MCF 10A (cell line): Measurements from ENCODE around the gene CEBPA. TPM values are rescaled to one million over a fixed set of nuclear protein-coding genes. Genes with fewer than 3 reads are reported as not detected.

Experiments used
- BruUV-seq: library from RNA; stranded (reverse); fragments of 400-500 nt; replicated peaks from 2 replicates; lab custom pipeline; 2021; lab: Mats Ljungman, UMichigan
- CTCF ChIA-PET: fragments of 300-600 bp; sonication (Branson Sonifier 250); formaldehyde crosslinking; extraction: SDS; loops from one replicate; lab custom pipeline; 2021; ENCODE audit warnings: antibody characterized with exemption, inconsistent platforms; lab: Yijun Ruan, JAX
- POLR2A ChIA-PET: fragments of 300-600, 350-650 bp; sonication (Branson Sonifier 250); formaldehyde crosslinking; extraction: SDS; loops from one replicate; lab custom pipeline; 2020; ENCODE audit warnings: antibody characterized with exemption, inconsistent platforms; lab: Yijun Ruan, JAX
- DNase-seq: peaks from one replicate; pipeline ENCODE4 v3.0.0-alpha.2; 2018; ENCODE audit not compliant: unreplicated experiment
- H3K27ac Mint-ChIP-seq: one replicate; pipeline ENCODE4 v1.8.0; 2022; ENCODE audit warnings: mild to moderate bottlenecking, low read depth, mixed read lengths; ENCODE audit not compliant: unreplicated experiment
- H3K27me3 Mint-ChIP-seq: one replicate; pipeline ENCODE4 v1.8.0; 2022; ENCODE audit warnings: mixed read lengths; ENCODE audit not compliant: insufficient read depth, unreplicated experiment
- H3K36me3 Mint-ChIP-seq: one replicate; pipeline ENCODE4 v1.8.0; 2022; ENCODE audit warnings: mild to moderate bottlenecking, moderate library complexity, mixed read lengths; ENCODE audit not compliant: insufficient read depth, unreplicated experiment
- H3K4me1 Mint-ChIP-seq: one replicate; pipeline ENCODE4 v1.8.0; 2022; ENCODE audit warnings: mixed read lengths; ENCODE audit not compliant: insufficient read depth, unreplicated experiment
- H3K4me3 Mint-ChIP-seq: one replicate; pipeline ENCODE4 v1.8.0; 2022; ENCODE audit warnings: mild to moderate bottlenecking, moderate library complexity, mixed read lengths; ENCODE audit not compliant: unreplicated experiment
- H3K9me3 Mint-ChIP-seq: one replicate; pipeline ENCODE4 v1.8.0; 2022; ENCODE audit warnings: mixed read lengths; ENCODE audit not compliant: unreplicated experiment
- intact Hi-C: fragments of 100-400 bp; cut with micrococcal nuclease; formaldehyde crosslinking; loops from 2 replicates; pipeline ENCODE4 v1.14.1; 2022
- total RNA-seq: library from RNA; stranded (reverse); gene quantifications from 2 replicates; pipeline ENCODE4 v1.2.3, GENCODE V29; 2022
- TF ChIP-seq, protein P1 (sequence below): fragments of 200-600 bp; IDR thresholded peaks from one replicate; pipeline ENCODE4 v1.8.0; 2022; ENCODE audit warnings: antibody characterized with exemption, mild to moderate bottlenecking; ENCODE audit not compliant: unreplicated experiment

The CEBPA gene
- total RNA-seq, 1 experiment from 2014 or later: 4.7 TPM

DNA sequence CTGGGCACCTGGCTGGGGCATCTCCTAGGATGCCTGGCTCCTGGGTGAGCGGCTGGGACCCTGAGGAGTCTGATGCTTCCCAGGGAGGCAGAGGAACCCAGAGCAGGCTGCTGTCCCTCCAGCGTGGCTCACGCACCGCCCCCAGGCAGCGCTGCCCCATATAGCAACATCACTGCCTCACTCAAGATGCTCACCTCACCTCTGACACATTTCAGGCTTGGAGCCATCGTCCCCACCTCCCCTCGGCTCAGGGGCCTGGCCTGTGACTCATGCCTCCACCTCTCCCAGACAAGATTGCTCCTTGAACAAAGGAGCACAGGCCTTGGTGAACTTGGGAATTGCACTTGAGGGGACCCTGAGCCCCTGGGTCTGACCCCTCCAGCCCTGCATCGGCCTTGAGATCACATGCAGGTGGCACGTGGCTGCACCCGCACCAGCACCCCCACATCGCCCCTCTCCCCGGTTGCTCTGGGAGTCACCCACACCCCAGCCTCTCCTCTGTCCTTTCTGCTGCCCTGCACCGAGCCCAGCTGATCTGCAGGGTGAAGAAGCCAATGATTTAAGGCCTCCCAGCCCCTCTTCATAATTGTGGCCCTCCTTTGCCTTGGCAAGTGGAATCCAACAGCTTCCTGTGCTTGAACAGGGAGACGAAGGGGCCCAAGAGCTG lies 11.2 kb downstream of the CEBPA start:
- no peak overlapping the region for H3K4me3 Mint-ChIP-seq
- ChIA-PET CTCF (interaction anchor here (0.8 to 0.9 kb wide), 2 partner anchors 118 to 123 kb away, joined by 3 read pairs; no protein-coding TSS in a partner anchor), POLR2A (interaction anchor here (1.2 to 1.5 kb wide), 2 partner anchors 59 to 83 kb away, joined by 4 to 5 read pairs; no protein-coding TSS in a partner anchor)
- H3K36me3 Mint-ChIP-seq: no peaks in the 10 kb centered on the region
- H3K27ac Mint-ChIP-seq: no peak overlapping the region
- peaks cover 15% of the 10 kb centered on the region for H3K4me1 Mint-ChIP-seq
- intact Hi-C loops: loop anchor here (5.0 kb wide), 1 partner anchor 49 kb away; no protein-coding TSS in a partner anchor
- no peaks in the 10 kb centered on the region for H3K27me3 Mint-ChIP-seq
- H3K9me3 Mint-ChIP-seq: peaks cover 6% of the 10 kb centered on the region
- BruUV-seq: no TSS peak
- peak; percentile 90 for DNase-seq
- TF ChIP-seq, protein P1, sequence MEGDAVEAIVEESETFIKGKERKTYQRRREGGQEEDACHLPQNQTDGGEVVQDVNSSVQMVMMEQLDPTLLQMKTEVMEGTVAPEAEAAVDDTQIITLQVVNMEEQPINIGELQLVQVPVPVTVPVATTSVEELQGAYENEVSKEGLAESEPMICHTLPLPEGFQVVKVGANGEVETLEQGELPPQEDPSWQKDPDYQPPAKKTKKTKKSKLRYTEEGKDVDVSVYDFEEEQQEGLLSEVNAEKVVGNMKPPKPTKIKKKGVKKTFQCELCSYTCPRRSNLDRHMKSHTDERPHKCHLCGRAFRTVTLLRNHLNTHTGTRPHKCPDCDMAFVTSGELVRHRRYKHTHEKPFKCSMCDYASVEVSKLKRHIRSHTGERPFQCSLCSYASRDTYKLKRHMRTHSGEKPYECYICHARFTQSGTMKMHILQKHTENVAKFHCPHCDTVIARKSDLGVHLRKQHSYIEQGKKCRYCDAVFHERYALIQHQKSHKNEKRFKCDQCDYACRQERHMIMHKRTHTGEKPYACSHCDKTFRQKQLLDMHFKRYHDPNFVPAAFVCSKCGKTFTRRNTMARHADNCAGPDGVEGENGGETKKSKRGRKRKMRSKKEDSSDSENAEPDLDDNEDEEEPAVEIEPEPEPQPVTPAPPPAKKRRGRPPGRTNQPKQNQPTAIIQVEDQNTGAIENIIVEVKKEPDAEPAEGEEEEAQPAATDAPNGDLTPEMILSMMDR: no peak

GRCh38 chr19:33290082-33290815 lies 12.1 kb downstream of the CEBPA start:
- DNase-seq: no peak
- Mint-ChIP-seq H3K4me3 (no peak overlapping the region), H3K27me3 (no peaks in the 10 kb centered on the region), H3K9me3 (peaks cover 6% of the 10 kb centered on the region), H3K27ac (no peak overlapping the region), H3K36me3 (no peaks in the 10 kb centered on the region), H3K4me1 (peaks cover 15% of the 10 kb centered on the region)
- ChIA-PET POLR2A (interaction anchor here (1.2 kb wide), 1 partner anchor 84 kb away, joined by 4 read pairs; no protein-coding TSS in a partner anchor), CTCF (no interaction called here)
- BruUV-seq: no TSS peak
- TF ChIP-seq, protein P1: no peak
- intact Hi-C loops: loop anchor here (5.0 kb wide), 1 partner anchor 48 kb away; no protein-coding TSS in a partner anchor

DNA sequence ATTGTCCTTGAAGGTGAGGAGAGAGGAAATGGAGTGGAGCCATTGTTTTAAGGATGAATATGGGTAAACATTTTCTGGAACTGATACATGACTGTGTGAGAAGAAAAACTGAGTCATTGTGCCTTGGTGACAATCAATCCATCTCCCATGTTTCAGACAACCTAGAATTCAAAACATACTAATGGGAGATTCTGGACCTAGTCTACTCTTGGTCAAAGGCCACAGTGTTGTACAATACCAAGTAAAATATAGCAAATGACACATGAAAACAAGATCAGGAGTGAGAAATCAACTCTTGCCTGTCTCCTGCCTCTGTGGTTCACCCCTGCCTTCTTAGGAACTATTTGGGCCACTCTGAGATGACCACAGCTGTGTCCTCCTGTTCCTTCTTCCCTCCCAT lies 13.1 kb downstream of the CEBPA start:
- peaks cover 15% of the 10 kb centered on the region for H3K4me1 Mint-ChIP-seq
- POLR2A ChIA-PET: interaction anchor here (0.9 kb wide), 1 partner anchor 61 kb away, joined by 3 read pairs; no protein-coding TSS in a partner anchor
- no peak overlapping the region for H3K4me3 Mint-ChIP-seq
- BruUV-seq: no TSS peak
- TF ChIP-seq, protein P1: no peak
- H3K27ac Mint-ChIP-seq: no peak overlapping the region
- H3K9me3 Mint-ChIP-seq: peaks cover 6% of the 10 kb centered on the region
- no peaks in the 10 kb centered on the region for H3K36me3 Mint-ChIP-seq
- CTCF ChIA-PET: interaction anchor here (0.7 to 1.0 kb wide), 2 partner anchors 11 to 82 kb away, joined by 3 read pairs; no protein-coding TSS in a partner anchor
- no peak for DNase-seq
- no peaks in the 10 kb centered on the region for H3K27me3 Mint-ChIP-seq
- intact Hi-C loops: no loop called here

DNA sequence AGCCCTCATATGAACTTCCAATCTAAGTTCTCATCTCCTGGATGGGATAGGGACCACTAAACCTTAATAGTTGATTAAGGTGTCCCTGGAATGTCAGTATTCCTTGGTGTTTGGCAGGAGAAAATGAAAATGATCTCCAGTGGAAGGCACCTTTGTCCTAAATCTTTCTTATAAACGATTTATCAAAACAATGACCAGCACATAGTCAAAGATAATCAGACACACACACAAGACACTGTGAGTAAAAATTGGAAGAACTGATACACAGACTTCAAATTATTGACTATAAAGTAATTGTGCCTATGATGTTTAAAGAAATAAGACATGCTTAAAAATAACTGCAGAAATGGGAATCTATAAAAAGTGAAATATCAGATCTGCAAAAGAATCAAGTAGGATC lies 13.7 kb downstream of the CEBPA start:
- no peaks in the 10 kb centered on the region for H3K36me3 Mint-ChIP-seq
- POLR2A ChIA-PET: no interaction called here
- CTCF ChIA-PET: interaction anchor here (1.0 kb wide), 1 partner anchor 83 kb away, joined by 3 read pairs; no protein-coding TSS in a partner anchor

More for the DNA sequence above, 13.7 kb downstream of the CEBPA start:
- Mint-ChIP-seq H3K27me3 (no peaks in the 10 kb centered on the region), H3K4me3 (no peak overlapping the region), H3K27ac (no peak overlapping the region), H3K4me1 (peaks cover 14% of the 10 kb centered on the region), H3K9me3 (peaks cover 6% of the 10 kb centered on the region)
- BruUV-seq: no TSS peak
- TF ChIP-seq, protein P1: no peak
- intact Hi-C loops: no loop called here
- DNase-seq: no peak
